Inflammatory macrophage treated with lipopolysaccharide for 1 hour (primary cell): ENCODE measurements around the gene SCG5.
"Not testable (repeated sequence)": the region's sequence is repeated elsewhere in the genome, so short reads cannot be mapped to it uniquely, and the experiment has no call there.

Experiments
- DNase-seq, 2 donors: peaks; one replicate each; pipeline ENCODE4 v3.0.0-alpha.2; 2020 to 2022

SCG5 gene

DNA sequence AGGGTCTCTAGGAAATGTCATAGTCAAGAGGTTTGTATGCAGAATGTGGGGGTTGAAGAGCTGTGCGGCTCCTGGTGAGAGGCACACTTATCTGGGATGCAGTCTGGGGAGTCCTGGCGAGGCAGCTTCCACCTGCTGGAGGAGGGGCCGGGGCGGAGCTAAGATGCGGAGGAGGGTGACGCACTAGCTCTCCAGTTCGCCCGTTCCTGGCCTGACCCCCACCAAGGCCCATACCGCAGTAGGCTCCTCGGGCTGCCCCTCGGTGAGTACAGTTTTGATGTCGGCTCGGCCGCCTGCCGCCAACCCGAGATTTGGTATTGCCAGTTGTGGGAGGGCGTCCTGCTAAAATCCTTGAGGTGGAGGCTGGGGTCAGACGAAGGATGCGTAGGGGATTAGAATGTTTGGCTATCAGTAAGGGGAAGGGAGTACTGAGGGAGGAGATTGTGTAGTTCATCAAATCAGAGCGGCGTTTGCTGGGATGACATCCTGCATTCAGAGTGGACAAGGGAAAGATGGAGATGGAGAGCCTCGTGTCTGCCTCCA lies at the start of gene SCG5:
Gene SCG5, plus strand, starts transcription at position 194 of the 543 bp plus-strand sequence. CDS start 1,883 bp downstream, outside the sequence.
- no peak for DNase-seq

GRCh38 chr15:32593151-32593550 lies 48.4 kb upstream of the SCG5 start, which contains the start of gene GOLGA8N:
GOLGA8N (plus strand) TSS chr15:32593456.
- not testable (repeated sequence) for DNase-seq

DNA sequence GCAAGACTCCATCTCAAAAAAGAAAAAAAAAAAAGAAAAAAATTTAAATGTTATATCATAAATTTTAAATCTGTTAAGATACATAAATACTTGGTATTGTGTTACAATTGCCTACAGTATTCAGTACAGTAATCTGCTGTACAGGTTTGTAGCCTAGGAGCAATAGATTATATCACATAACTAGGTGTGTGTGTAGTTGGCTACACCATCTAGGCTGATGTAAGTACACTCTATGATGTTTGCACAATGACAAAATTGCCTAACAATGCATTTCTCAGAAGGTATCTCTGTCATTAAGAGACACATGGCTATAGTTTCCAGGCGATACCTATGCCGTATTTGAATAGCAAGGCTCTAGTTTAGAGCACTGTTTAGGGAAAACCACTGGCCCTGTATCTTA lies 32.0 kb upstream of the SCG5 start:
- not testable (repeated sequence) for DNase-seq

GRCh38 chr15:32610719-32611118 lies 30.8 kb upstream of the SCG5 start:
- DNase-seq, result peak; percentile 5 to 14

DNA sequence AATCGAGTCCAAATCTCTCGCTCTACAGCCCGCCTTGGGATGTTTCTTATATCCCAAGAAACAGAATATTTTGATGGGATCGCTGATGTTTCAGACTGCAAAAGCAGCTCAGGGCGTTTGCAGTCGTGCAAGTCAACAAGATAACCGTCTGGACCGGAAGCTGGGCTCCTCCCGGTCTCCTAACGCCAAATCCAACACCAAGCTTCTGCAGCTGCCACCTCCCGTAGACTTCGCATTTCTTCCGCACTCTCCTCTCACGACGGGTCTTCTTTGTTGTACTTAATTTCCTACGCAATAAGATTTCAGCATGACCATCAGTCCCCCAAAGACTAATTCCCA lies 26.8 kb upstream of the SCG5 start:
- not testable (repeated sequence) for DNase-seq

DNA sequence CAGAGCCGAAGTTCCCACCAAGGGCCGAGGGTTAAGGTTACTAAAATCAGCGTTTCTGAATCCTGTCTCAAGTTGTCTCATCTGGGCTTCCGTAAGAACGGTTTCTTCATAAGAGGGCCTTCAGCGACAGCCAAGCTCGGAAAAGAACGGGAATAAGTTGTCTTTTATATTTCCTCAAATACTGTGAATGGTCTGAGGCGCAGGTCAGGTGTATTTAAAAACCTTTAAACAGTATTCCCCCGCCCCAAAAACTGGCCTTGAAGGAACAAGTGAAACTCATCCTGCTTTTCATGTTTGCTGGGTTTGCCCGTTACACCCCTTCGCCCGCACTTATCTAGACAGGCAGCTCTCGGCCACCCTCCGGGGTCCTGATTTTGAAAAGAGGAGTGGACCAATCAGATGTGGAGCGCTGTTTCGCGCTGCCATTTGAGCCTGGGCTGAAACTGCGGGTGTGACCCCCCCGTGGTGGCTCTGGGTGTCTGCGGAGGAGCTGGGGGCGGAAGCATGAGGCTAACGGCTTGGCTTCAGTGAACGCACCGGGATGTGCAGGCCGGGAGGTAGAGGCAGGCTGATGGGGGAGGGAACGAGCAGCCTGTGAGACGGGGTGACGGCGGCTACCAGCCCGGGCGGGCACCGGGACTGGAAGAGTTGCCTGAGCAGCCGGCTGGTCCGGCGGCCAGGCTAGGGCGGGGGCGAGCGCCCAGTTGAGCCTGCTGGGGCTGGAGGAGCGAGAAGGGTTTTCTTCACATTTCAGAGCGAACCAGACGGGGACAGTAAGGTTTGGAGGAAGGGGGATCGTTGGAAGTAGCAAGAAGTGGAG lies 26.2 kb upstream of the SCG5 start, which contains the start of gene ARHGAP11A:
Gene ARHGAP11A, plus strand, starts transcription at position 454 of the 820 bp plus-strand sequence. CDS start 708 bp downstream, outside the sequence.
- peak; percentile 88 to 97 for DNase-seq

DNA sequence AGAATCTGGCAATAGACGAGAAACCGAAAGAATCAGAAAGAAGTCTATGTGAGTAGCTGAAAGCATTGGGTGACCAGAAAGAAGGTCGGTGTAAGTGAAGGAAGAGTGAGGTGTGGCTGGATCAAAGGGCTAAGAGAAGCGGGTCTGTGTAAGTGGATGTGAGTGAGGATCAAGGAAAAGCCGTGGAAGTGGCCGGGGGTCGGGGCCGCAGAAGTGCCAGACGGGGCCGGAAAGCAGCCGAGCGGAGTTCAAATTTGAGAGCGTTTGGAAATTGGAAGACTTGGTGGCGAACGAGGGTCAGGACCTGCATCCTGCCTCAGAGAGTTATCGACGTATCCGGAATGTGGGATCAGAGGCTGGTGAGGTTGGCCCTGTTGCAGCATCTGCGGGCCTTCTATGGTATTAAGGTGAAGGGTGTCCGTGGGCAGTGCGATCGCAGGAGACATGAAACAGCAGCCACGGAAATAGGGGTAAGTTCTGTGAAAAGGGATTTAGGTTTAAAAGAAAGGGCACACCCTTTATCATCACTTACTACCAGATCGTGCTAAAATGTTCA lies 25.6 kb upstream of the SCG5 start:
- DNase-seq, result not testable (repeated sequence)

- no peak for DNase-seq
Observed at GRCh38 chr15:32636410-32636809, 5.1 kb upstream of the SCG5 start.

DNA sequence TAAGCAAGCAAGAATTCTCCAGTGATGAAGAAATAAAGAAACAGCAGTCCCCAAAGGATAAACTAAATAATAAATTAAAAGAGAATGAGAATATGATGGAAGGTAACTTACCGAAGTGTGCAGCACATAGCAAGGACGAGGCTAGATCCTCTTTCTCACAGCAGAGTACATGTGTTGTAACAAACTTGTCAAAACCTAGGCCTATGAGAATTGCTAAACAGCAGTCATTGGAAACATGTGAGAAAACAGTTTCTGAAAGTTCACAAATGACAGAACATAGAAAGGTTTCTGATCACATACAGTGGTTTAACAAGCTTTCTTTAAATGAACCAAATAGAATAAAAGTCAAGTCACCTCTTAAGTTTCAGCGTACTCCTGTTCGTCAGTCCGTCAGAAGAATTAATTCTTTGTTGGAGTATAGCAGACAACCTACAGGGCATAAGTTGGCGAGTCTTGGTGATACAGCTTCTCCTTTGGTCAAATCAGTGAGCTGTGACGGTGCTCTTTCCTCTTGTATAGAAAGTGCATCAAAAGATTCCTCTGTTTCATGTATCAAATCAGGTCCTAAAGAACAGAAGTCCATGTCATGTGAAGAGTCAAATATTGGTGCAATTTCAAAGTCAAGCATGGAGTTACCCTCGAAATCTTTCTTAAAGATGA lies 4.5 kb upstream of the SCG5 start:
- no peak for DNase-seq

GRCh38 chr15:32637704-32638103 lies 3.8 kb upstream of the SCG5 start:
- DNase-seq, result no peak

- DNase-seq, result no peak
Observed at GRCh38 chr15:32642667-32643435, 1.3 kb downstream of the SCG5 start.

GRCh38 chr15:32643907-32644445 lies 2.5 kb downstream of the SCG5 start:
- no peak for DNase-seq

DNA sequence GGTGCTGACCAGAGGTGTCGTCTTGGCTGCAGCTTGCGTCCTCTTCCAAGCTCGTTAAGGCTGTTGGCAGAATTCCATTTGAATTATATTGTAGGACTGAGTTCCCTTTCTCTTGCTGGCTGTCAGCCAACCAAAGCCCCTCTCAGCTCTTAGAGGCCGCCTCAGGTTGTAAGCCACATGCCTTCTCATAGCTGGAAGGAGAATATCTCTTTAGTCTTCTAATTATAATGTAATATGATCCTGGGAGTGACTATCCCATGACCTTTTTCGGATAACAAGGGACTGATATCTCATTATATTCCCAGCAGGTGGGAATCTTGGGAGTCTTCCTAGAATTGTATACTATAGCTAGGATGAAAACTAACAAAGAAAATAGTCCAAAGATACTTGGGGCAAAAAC lies 4.8 kb downstream of the SCG5 start:
- DNase-seq, result no peak

DNA sequence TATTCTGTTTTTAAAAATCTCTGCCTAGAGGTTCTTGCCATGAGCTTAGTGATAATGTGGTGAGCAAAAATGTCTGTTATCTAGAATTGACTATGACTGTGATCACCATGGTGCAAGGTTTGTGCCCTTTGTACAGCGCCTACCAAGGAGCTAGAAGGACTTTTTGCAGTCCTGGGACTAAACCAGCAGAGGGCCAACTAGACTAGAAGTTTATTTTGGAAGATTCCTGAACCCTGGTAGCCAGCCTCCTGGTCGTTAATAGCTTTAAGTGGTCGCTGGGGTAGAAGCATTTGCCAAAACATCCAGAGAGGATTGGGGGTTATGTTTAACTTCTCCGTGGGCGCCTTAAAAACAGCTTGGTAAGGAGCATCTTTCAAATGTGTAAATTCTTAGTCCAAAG lies 7.8 kb downstream of the SCG5 start:
- peak in 1 of 2 donors; percentile 2 for DNase-seq

GRCh38 chr15:32651229-32651837 lies 9.8 kb downstream of the SCG5 start:
- peak; percentile 38 to 72 for DNase-seq

DNA sequence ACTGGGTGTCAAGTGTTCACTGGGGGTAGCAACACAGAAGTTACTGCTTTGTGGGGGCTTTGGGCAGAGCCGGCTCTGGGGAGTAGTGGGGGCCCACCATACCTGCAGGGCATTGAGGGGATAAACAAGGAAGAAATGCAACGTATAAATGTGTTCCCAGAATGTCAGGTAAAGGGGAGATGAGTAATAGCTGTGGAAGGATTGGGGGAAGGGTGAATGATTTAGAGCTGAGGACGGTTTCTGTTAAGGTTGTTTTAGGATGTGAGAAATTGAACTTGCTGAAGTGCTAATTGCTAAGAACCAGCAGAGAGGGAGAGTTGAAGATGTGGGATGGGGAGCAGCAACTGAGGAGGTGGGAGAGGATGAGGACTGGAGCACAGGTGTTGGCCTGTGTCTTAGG lies 10.7 kb downstream of the SCG5 start:
- DNase-seq, result no peak

DNA sequence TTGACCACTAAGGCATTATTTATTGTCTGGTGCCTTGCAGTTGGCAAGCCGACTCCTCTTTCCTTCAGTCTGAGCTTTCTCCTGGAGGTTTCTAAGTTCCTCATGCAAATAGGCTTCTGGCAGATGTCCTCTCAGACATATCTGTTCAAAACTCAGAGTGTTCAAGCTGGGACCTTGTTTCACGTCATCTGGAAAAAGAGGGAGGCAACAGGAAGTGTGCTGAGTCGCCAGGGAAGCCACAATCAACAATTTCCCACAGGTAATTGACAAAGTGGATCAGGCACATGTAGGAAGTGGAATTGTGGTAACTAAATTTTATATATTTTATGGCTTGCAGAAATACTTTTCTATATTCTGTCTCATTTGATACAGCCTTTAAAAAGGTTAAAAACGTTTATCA lies 14.6 kb downstream of the SCG5 start:
- DNase-seq, result no peak

GRCh38 chr15:32656496-32656895 lies 15.0 kb downstream of the SCG5 start:
- DNase-seq, result no peak

DNA sequence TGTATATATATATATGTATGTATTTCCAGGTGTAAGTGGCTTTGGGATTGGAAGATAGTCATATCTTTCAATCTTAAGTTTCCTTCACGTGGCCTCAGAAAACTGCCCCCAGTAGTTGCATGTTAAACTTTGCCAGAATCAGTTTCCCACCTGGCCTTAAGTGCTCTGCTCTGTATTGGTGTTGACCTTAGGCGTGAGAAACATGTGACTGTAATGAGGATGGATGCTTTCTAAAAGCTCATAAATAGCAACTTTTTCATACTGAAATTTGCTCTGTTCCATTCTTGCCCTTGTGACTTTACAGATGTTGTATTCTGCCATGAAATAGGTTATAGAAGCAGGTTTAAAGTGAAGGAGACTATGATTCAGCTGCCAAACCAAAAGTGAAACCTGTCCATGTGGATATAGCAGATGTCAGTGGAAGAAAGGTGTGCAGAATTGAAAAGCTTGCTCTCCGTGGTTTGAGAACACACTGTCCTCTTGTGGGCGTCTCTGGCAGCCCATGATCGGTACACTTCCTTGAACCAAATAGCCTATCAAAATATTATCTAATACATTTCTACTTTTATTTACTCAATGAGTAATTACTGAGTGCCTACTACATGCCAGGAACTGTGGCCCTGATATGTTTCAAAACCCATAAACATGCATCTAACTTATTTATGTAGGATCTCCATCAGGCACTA lies 15.8 kb downstream of the SCG5 start:
- no peak for DNase-seq

DNA sequence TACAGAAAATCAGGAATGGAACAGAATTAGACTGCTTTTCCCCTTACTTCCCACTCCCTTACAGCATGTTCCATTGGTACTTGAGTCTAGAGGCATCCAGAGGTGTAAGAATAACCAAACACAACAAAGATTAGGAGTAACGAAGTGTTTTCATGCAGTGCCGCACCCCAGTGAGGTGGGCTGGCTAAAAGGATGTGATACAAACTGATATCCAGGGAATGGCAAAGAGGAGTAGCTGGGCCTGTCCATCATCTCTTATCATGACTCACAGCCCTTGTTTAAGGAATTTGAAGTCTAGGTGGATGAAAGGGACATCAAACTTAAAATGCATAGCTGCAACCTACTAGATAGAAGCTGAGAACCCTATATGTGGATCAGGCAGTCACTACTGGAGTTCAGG lies 16.4 kb downstream of the SCG5 start:
- no peak for DNase-seq
